Measurements from ENCODE around the gene ZNF717.
"Not testable (repeated sequence)": the region's sequence is repeated elsewhere in the genome, so short reads cannot be mapped to it uniquely, and the experiment has no call there.

ZNF717 gene

DNA sequence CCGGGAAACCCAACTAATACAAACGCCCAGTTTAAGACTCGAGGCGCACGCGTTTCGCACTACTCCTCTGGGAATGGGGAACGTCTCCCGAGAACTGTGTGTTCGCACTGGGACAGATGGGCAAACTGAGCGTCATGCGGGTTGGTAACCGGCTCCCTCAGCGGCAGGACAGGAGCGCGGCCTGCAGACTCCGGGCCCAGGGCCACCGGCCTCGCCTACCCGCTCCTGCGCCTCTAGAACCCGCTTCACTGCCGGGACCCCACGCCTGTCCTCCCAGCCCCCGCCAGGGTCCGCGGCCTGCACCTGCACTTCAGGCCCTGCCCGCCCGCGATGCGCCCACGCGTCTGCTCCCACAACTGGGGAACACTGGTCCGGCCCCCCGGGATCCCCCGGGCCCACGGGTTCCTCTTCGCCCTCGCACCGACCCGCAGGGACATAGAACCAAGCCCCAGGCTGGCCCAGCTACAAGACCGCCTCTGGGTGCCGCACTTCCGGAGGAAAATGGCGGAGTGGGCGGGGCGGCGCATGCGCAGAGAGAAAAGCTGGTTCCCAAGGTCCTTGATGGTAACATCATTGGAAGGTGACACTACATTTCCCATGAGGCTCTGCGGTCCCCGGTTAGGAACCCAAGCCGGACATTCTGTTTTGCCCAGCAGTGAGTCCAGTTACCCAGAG is at the start of gene ZNF717:
Gene ZNF717, minus strand, starts transcription at position 469 of the 675 bp plus-strand sequence. CDS start 2,187 bp downstream, outside the sequence.
- DNase-seq (ENCODE audit: extremely low read depth in 1 of 2, low read depth in 1 of 2), result peak; percentile 75 to 86

DNA sequence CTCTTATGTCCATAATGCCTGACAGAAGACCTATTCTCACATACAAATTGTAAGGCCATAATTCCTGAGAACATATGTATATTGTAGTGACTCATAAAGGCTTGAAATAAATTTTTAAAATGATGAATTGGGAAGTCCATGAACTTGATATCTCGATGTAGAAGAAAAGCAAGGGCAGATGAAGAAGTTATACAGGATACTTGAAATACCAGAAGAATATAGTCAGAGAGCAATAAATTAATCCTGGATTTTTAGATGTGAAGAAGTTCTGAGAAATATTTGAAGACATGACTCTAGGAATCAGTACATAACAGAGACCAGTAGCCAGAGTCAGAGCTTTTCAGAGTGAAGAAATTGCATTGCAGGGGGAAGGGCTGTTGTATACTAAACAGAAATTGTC is 45.7 kb upstream of the ZNF717 start:
- not testable (repeated sequence) for DNase-seq (ENCODE audit: extremely low read depth in 1 of 2, low read depth in 1 of 2)

DNA sequence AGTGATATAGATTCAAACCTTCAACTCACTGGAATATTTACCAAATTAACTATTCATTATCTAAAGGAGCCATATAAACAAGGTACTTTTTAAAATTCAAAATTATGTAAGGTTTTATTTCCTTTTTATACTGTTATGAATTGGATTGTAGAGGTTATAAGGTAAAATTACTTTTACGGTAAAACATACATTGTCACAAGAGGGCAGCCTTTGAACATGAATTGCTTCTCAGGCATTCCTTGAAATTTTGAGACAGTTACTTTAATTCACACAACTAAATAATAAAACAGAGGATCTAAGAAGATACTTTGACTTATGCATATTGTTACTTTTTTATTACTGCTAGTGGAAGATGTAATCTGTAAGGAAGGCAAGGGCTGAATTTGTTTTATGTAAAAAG is 32.7 kb upstream of the ZNF717 start:
- not testable (repeated sequence) for DNase-seq (ENCODE audit: extremely low read depth in 1 of 2, low read depth in 1 of 2)

DNA sequence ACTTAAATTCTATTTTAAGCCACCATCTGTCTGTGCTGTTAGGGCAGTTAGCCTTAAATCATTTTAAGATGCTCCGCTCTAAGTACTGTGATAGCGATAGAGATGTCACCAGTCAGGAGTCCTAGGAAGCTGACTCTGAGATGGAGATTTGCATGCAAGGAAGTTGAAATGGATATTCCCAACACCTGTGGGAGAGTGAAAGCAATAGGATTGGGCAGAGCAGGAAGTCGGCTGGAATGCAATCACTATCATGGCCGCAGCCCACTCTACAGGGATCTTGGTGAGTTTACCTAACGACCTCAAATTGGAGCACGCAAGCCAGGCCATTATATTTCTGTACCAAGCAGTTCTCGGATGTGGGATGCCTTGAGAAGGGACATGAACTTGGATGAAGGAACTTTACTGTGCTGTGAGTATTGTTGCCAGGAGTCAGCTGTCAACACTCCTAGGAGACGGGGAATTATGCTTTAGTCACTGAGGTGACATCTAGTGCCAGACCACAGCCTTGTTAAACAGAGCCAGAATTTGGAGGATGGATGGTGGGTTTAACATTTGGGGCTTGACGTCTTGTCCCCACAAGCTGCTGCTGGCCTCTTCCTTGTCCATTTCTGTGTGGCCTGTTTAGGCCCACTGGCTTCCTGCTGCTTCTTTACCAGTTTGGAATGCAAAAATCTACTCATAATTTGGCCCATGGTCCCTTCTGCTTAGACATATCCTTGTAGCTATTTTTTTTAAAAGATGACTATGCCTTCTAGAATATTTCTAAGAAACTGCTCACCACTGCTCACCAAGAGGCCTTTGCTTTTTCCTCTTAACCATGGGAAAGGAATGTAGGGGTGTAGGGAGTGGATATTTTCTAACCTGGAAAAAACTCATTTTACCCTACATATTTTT is 31.2 kb upstream of the ZNF717 start:
- DNase-seq (ENCODE audit: extremely low read depth in 1 of 2, low read depth in 1 of 2), result not testable (repeated sequence)

DNA sequence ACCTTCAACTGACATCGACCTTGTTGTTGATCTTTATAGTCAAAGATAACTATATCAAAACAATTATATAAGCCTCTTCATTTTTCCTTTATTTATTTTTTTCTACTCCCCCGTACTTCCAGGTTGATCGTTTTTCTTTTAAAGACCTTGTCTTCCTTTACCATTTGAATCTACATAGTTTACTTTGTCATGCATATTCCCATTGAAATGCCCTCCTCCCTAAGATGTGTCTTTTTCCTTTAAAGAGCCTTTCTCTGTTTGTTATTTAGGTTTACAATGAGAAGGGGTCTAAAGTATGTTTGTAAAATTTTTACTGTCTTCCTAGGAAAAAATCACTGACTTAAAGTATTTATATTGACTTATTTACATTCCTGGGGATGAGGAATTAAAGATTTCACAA is 29.4 kb upstream of the ZNF717 start:
- no peak for DNase-seq (ENCODE audit: extremely low read depth in 1 of 2, low read depth in 1 of 2)

DNA sequence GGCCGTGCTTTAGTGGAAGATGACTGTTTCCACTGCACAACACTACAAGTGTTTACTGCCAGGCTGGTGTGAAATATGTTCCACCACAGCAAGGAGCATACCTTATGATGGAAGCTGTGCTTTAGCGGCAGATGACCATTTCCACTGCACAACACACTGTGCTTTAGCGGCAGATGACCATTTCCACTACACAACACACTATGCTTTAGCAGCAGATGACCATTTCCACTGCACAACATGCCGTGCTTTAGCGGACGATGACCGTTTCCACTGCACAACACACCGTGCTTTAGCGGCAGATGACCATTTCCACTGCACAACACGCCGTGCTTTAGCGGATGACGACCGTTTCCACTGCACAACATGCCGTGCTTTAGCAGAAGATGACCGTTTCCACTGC is 2.8 kb downstream of the ZNF717 start:
- no peak for DNase-seq (ENCODE audit: extremely low read depth in 1 of 2, low read depth in 1 of 2)

DNA sequence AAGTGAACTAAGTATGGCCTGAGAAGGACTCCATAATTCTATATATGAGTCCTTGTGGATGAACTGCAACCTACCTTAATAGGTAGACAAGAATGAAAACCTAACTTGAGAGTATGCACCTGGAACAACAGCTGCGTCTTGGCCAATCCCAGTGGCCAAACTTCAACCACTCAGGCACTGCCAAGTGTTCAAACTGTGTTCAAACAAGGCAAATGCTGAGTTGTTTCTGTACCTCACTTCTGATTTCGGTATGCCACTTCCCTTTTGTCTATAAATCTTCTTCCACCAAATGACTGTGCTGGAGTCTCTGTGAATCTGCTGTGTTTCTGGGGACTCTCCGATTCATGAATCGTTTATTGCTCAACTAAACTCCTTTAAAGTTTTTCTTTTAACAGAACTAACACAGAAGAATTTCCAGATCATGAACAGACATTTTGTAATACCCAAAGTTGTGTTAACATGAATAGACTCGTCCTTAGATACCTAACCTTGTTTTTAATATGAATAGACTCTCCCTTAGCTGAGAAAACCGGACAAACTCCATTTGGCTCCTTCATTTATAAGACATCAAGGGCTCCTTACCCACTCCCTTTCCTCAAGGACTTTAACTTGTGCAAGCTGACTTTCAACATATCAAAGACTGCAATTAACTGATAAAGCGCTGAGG is 4.1 kb downstream of the ZNF717 start:
- no peak for DNase-seq (ENCODE audit: extremely low read depth in 1 of 2, low read depth in 1 of 2)

DNA sequence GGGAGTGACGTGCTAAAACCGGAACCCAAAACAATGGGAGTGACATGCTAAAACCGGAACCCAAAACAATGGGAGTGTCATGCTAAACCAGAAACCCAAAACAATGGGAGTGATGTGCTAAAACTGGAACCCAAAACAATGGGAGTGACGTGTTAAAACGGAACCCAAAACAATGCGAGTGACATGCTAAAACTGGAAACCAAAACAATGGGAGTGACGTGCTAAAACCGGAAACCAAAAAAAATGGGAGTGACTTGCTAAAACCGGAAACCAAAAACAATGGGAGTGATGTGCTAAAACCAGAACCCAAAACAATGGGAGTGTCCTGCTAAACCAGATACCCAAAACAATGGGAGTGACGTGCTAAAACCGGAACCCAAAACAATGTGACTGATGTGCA is 7.6 kb downstream of the ZNF717 start:
- not testable (repeated sequence) for DNase-seq (ENCODE audit: extremely low read depth in 1 of 2, low read depth in 1 of 2)

DNA sequence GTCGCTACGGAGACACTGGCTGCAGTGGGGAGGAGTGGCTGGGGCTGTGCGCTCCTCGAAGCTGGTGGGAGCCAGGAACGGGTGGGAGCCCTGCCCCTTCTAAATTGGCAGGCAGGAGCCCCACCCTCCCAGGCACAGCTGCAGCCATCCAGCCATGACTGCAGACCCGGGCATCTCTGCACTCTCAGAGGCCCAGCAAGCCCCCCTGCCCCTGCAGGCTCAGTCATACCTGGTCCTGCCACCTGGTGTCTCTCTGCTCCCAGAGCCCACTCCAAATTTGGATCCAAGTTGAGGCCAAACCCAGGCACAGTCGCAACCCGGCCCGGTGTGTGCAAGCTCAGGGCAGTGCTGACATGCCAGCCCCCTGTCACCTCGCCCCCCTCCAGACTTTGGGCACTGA is 13.7 kb downstream of the ZNF717 start:
- DNase-seq (ENCODE audit: extremely low read depth in 1 of 2, low read depth in 1 of 2), result not testable (repeated sequence)

DNA sequence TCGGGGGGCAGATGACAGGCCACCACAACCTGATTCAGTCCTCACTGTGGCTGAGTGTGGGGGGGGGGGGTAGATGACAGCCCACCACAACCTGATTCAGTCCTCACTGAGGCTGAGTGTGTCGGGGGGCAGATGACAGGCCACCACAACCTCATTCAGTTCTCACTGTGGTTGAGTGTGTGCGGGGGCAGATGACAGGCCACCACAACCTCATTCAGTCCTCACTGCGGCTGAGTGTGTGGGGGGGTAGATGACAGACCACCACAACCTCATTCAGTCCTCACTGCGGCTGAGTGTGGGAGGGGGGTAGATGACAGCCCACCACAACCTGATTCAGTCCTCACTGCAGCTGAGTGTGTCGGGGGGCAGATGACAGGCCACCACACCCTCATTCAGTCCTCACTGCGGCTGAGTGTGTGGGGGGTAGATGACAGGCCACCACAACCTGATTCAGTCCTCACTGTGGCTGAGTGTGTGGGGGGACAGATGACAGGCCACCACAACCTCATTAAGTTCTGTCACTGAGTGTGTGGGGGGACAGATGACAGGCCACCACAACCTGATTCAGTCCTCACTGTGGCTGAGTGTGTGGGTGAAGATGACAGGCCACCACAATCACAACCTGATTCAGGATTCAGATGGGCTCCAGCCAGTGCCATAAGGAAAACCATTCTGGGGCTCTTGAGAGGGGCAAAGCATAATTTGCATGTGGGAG is 16.9 kb downstream of the ZNF717 start:
- DNase-seq (ENCODE audit: extremely low read depth in 1 of 2, low read depth in 1 of 2), result no peak

DNA sequence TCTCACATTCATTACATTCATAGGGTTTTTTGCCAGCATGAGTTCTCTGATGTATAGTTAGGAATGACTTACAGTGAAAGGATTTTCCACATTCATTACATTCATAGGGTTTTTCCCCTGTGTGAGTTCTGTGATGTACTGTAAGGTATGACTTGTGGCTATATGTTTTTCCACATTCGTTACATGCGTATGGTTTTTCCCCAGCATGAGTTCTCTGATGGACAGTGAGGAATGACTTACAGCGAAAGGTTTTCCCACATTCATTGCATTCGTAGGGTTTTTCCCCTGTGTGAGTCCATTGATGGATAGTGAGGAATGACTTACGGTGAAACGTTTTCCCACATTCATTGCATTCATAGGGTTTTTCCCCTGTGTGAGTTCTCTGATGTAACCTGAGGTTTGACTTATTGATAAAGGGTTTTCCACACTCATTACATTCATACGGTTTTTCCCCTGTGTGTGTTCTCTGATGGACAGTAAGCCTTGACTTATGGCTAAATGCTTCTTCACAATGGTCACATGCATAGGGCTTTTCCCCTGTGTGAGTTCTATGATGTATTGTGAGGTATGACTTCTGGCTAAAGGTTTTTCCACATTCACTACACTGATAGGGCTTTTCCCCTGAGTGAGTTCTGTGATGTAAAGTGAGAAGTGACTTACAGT is 47.4 kb downstream of the ZNF717 start:
- no peak for DNase-seq (ENCODE audit: extremely low read depth in 1 of 2, low read depth in 1 of 2)

DNA sequence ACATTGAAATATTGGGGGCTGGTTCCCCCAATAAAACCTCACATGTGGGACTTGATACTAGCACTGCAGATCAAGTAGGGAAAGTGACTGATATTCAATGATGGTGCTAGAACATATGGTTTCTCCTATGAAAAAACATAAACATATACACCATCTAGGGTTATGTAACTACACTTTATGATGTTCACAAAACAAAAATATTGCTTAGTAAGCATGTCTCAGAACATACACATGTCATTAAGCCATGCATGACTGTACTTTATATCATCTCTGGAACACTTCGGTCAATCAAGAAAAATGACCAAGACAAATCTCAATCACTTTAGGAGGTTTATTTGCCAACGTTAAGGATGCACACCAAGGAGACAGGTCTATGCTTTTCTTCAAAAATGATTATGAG is 57.4 kb downstream of the ZNF717 start:
- no peak for DNase-seq (ENCODE audit: extremely low read depth in 1 of 2, low read depth in 1 of 2)

DNA sequence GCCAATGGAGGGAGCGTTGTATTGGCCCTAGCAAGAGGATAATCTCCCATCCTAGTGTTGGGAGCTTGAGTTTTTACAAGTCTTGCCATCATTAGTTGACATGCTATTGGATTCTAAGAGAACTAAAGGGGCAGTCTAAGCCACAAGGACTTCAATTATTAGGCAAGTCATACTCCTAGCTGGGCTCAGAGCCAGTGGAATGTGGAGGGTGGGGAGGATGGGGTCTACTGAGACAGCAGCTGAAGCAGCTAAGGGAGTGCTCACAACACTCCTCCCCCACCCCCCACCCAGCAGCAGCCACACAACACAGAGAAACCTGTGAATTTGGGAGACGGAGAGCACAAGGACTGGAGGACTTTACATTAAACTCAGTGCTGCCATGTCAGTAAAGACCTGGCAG is 93.3 kb downstream of the ZNF717 start:
- no peak for DNase-seq (ENCODE audit: extremely low read depth in 1 of 2, low read depth in 1 of 2)

DNA sequence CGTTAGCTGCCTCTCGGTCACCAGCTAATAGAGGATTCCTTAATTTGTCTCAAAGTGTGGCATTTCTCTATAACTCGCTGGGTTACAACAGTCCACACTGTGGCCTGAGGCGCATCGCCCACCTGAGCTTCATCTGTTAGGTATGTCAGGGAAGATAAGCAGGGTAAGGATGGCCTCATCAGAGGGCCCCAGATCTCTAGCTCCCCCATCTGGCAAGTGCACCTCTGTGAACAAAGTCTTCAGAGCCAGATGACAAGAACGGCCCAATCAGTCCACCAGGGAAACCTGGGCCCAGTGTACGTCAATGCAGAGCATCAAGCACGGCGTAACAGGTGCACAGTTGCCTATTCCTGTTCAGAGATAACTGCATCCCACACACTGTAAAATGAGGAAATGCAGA is 98.0 kb downstream of the ZNF717 start:
- DNase-seq (ENCODE audit: extremely low read depth in 1 of 2, low read depth in 1 of 2), result no peak

Data from stimulated activated CD8-positive, alpha-beta memory T cell treated with anti-CD3 and anti-CD28 coated beads, Interleukin-7, amount 100 ng/mL, for 48 hours (primary cell).